BJ (cell line): ENCODE data around the gene STUB1. TPM values are rescaled to one million over a fixed set of nuclear protein-coding genes. Genes with fewer than 3 reads are reported as not detected.

Experiments
- CTCF ChIA-PET: fragments of 350-600 bp; formaldehyde crosslinking; extraction: SDS; loops from one replicate; lab custom pipeline; 2021; ENCODE audit warnings: antibody characterized with exemption, inconsistent platforms; lab: Yijun Ruan, JAX
- POLR2A ChIA-PET: fragments of 300-600 bp; sonication (Branson Sonifier 250); formaldehyde crosslinking; extraction: SDS; loops from one replicate; lab custom pipeline; 2021; ENCODE audit warnings: antibody characterized with exemption; lab: Charles Lee
- DNase-seq: peaks from one replicate; pipeline ENCODE4 v3.0.0-alpha.2; 2011; ENCODE audit warnings: low read depth
- H3K27me3 ChIP-seq: 2 replicates; pipeline ENCODE4 v1.6.0; 2011; ENCODE audit warnings: low read length; ENCODE audit not compliant: control insufficient read depth, insufficient read depth
- H3K36me3 ChIP-seq: 2 replicates; pipeline ENCODE4 v1.5.1; 2011; ENCODE audit warnings: low read length; ENCODE audit not compliant: control insufficient read depth, insufficient read depth
- H3K4me3 ChIP-seq: 2 replicates; pipeline ENCODE4 v1.5.1; 2011; ENCODE audit warnings: low read depth, mild to moderate bottlenecking, control low read depth, low read length
- CTCF ChIP-seq: IDR thresholded peaks from 2 replicates; pipeline ENCODE4 v1.5.1; 2011; ENCODE audit warnings: low read depth, mild to moderate bottlenecking, control low read depth, inconsistent platforms, low read length, moderate library complexity; ENCODE audit not compliant: insufficient read depth
- polyA plus RNA-seq: library from polyadenylated mRNA; depleted of rRNA; stranded (reverse); fragments of >200 nt; gene quantifications from 2 replicates; pipeline ENCODE4 v1.2.3, GENCODE V29; 2011

STUB1 gene
- polyA plus RNA-seq, 1 experiment, result 148 TPM

- peaks cover 21% of the 10 kb centered on the region for H3K27me3 ChIP-seq
- H3K36me3 ChIP-seq, result no peaks in the 10 kb centered on the region
- DNase-seq, result no peak
- no peak overlapping the region for H3K4me3 ChIP-seq
- ChIA-PET POLR2A (no interaction called here), CTCF (no interaction called here)
- TF ChIP-seq CTCF, result no peak
These were observed 12.3 kb downstream of the STUB1 start for GRCh38 chr16:692356-693108.

- no peaks in the 10 kb centered on the region for H3K36me3 ChIP-seq
- H3K27me3 ChIP-seq, result peaks cover 21% of the 10 kb centered on the region
- CTCF ChIA-PET, result no interaction called here
- no peak for TF ChIP-seq CTCF
- no peak overlapping the region for H3K4me3 ChIP-seq
- POLR2A ChIA-PET, result no interaction called here
- DNase-seq, result no peak
These were observed 13.2 kb downstream of the STUB1 start for GRCh38 chr16:693364-693763.

- CTCF ChIA-PET, result no interaction called here
- POLR2A ChIA-PET, result no interaction called here
- no peaks in the 10 kb centered on the region for H3K36me3 ChIP-seq
- no peak for TF ChIP-seq CTCF
- H3K27me3 ChIP-seq, result peaks cover 21% of the 10 kb centered on the region
- no peak for DNase-seq
- no peak overlapping the region for H3K4me3 ChIP-seq
These were observed 13.6 kb downstream of the STUB1 start for GRCh38 chr16:693766-694165.

- no peaks in the 10 kb centered on the region for H3K36me3 ChIP-seq
- no peak for DNase-seq
- H3K4me3 ChIP-seq, result no peak overlapping the region
- ChIA-PET CTCF (no interaction called here), POLR2A (no interaction called here)
- H3K27me3 ChIP-seq, result peaks cover 22% of the 10 kb centered on the region
- no peak for TF ChIP-seq CTCF
These were observed 14.1 kb downstream of the STUB1 start for GRCh38 chr16:694187-694862.

GRCh38 chr16:694863-695354 is 14.7 kb downstream of the STUB1 start:
- ChIA-PET CTCF (no interaction called here), POLR2A (no interaction called here)
- Histone ChIP-seq H3K27me3 (peaks cover 23% of the 10 kb centered on the region), H3K4me3 (no peak overlapping the region), H3K36me3 (no peaks in the 10 kb centered on the region)
- DNase-seq, result no peak
- no peak for TF ChIP-seq CTCF
